DND-41 (cell line): ENCODE data around the gene RSAD2.
"Not testable (repeated sequence)": the region's sequence is repeated elsewhere in the genome, so short reads cannot be mapped to it uniquely, and the experiment has no call there.

Experiments
- ATAC-seq: fragments of 200-7000 bp; cut with Tn5 transposase; 3 replicates; pipeline ENCODE4 v1.9.1; 2021; ENCODE audit warnings: low read depth; ENCODE audit not compliant: insufficient read depth
- DNase-seq: peaks from one replicate; pipeline ENCODE4 v3.0.0-alpha.2; 2020
- H2AFZ ChIP-seq: 2 replicates; pipeline ENCODE4 v1.6.0; 2012; ENCODE audit warnings: low read depth, low read length
- H3K27ac ChIP-seq: 2 replicates; pipeline ENCODE4 v1.5.1; 2012; ENCODE audit warnings: low read length, inconsistent platforms
- H3K27me3 ChIP-seq: fragments of 200-600 bp; sonication (generic); 2 replicates; pipeline ENCODE4 v1.6.0; 2012; ENCODE audit warnings: low read length, mild to moderate bottlenecking, inconsistent platforms; ENCODE audit not compliant: insufficient read depth, poor library complexity
- H3K36me3 ChIP-seq: 2 replicates; pipeline ENCODE4 v1.5.1; 2012; ENCODE audit warnings: low read length, inconsistent platforms; ENCODE audit not compliant: insufficient read depth
- H3K4me1 ChIP-seq: 2 replicates; pipeline ENCODE4 v1.5.1; 2012; ENCODE audit warnings: mild to moderate bottlenecking, low read length; ENCODE audit not compliant: insufficient read depth
- H3K4me2 ChIP-seq: 2 replicates; pipeline ENCODE4 v1.6.0; 2012; ENCODE audit warnings: mild to moderate bottlenecking, moderate library complexity, low read length, inconsistent platforms; ENCODE audit not compliant: insufficient read depth
- H3K4me3 ChIP-seq, 2 experiments: fragments of 200-600 bp in 1 of 2; shearing (Covaris generic) in 1 of 2; 2 replicates each; pipeline ENCODE4 v1.5.1; 2012 to 2016; ENCODE audit warnings: inconsistent platforms in 2 of 2, low read length in 2 of 2, mild to moderate bottlenecking in 2 of 2, low read depth in 1 of 2, moderate library complexity in 1 of 2
- H3K79me2 ChIP-seq: 2 replicates; pipeline ENCODE4 v1.6.0; 2012; ENCODE audit warnings: low read length, inconsistent platforms; ENCODE audit not compliant: insufficient read depth
- H3K9ac ChIP-seq: 2 replicates; pipeline ENCODE4 v1.6.0; 2012; ENCODE audit warnings: low read depth, mild to moderate bottlenecking, inconsistent platforms, low read length, moderate library complexity
- H3K9me3 ChIP-seq: 2 replicates; pipeline ENCODE4 v1.5.1; 2012; ENCODE audit warnings: low read length, moderate library complexity, mild to moderate bottlenecking, inconsistent platforms; ENCODE audit not compliant: insufficient read depth, severe bottlenecking
- H4K20me1 ChIP-seq: 2 replicates; pipeline ENCODE4 v1.6.0; 2012; ENCODE audit warnings: low read length; ENCODE audit not compliant: insufficient read depth
- EZH2 ChIP-seq: IDR thresholded peaks from 3 replicates; pipeline ENCODE4 v1.6.1; 2012; ENCODE audit warnings: borderline replicate concordance, low read depth, mild to moderate bottlenecking, moderate library complexity, low read length, inconsistent platforms; ENCODE audit not compliant: severe bottlenecking
- TF ChIP-seq, protein P1 (sequence below): IDR thresholded peaks from 2 replicates; pipeline ENCODE4 v1.5.1; 2012; ENCODE audit warnings: borderline replicate concordance, low read length, moderate library complexity, mild to moderate bottlenecking; ENCODE audit not compliant: poor library complexity, severe bottlenecking; ENCODE audit errors: extremely low read depth

Gene RSAD2

DNA sequence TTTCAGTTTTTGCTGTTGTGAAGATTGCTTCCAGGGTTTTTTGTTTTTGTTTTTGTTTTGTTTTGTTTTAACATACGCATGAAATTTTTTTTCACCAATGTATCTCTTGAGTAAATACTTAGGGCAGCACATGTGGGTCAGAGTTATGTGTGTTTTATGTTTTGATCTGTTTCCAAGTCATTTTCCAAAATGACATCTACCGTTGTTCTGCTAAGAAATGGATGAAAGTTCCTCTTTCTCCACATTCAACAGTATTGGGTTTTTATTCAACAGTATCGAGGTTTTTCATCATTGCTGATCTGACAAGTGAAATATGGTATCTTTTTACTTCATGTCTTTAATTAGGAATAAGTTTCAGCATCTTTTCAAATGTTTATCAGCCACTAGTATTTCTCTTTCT, 56.3 kb downstream of the RSAD2 start:
- peaks cover 63% of the 10 kb centered on the region for H4K20me1 ChIP-seq
- H3K27ac ChIP-seq = no peak overlapping the region; the same call in 1 of the 2 replicates
- H3K4me3 ChIP-seq = no peak overlapping the region
- H3K79me2 ChIP-seq = peaks cover 97% of the 10 kb centered on the region
- no peak overlapping the region for H3K9ac ChIP-seq
- ATAC-seq = no peak
- TF ChIP-seq, protein P1, sequence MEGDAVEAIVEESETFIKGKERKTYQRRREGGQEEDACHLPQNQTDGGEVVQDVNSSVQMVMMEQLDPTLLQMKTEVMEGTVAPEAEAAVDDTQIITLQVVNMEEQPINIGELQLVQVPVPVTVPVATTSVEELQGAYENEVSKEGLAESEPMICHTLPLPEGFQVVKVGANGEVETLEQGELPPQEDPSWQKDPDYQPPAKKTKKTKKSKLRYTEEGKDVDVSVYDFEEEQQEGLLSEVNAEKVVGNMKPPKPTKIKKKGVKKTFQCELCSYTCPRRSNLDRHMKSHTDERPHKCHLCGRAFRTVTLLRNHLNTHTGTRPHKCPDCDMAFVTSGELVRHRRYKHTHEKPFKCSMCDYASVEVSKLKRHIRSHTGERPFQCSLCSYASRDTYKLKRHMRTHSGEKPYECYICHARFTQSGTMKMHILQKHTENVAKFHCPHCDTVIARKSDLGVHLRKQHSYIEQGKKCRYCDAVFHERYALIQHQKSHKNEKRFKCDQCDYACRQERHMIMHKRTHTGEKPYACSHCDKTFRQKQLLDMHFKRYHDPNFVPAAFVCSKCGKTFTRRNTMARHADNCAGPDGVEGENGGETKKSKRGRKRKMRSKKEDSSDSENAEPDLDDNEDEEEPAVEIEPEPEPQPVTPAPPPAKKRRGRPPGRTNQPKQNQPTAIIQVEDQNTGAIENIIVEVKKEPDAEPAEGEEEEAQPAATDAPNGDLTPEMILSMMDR = no peak
- no peak for TF ChIP-seq EZH2
- peaks cover 22% of the 10 kb centered on the region for H3K4me1 ChIP-seq
- 0 out of 2 replicates have a peak, but pooled peaks cover 4% of the 10 kb centered on the region for H3K36me3 ChIP-seq
- no peaks in the 10 kb centered on the region for H3K9me3 ChIP-seq
- no peak overlapping the region for H2AFZ ChIP-seq
- no peak for DNase-seq
- no peak overlapping the region for H3K4me2 ChIP-seq
- H3K27me3 ChIP-seq = no peaks in the 10 kb centered on the region

- TF ChIP-seq, protein P1 = no peak
- TF ChIP-seq EZH2 = no peak
- Histone ChIP-seq H3K4me1 (peaks cover 18% of the 10 kb centered on the region), H3K27ac (no peak overlapping the region), H3K4me3 (no peak overlapping the region), H3K79me2 (peaks cover 97% of the 10 kb centered on the region), H4K20me1 (peaks cover 63% of the 10 kb centered on the region), H3K4me2 (no peak overlapping the region), H3K36me3 (0 out of 2 replicates have a peak, but pooled peaks cover 4% of the 10 kb centered on the region), H3K9ac (no peak overlapping the region), H2AFZ (no peak overlapping the region), H3K27me3 (no peaks in the 10 kb centered on the region), H3K9me3 (no peaks in the 10 kb centered on the region)
- ATAC-seq = no peak
- no peak for DNase-seq
These were observed 56.8 kb downstream of the RSAD2 start for GRCh38 chr2:6934345-6934744.

GRCh38 chr2:6934758-6935651, 57.4 kb downstream of the RSAD2 start:
- Histone ChIP-seq H3K27ac (no peak overlapping the region), H3K4me2 (no peak overlapping the region), H3K79me2 (peaks cover 97% of the 10 kb centered on the region), H3K27me3 (no peaks in the 10 kb centered on the region), H3K4me1 (peaks cover 13% of the 10 kb centered on the region), H4K20me1 (peaks cover 62% of the 10 kb centered on the region), H3K9me3 (no peaks in the 10 kb centered on the region), H2AFZ (no peak overlapping the region), H3K9ac (no peak overlapping the region), H3K36me3 (0 out of 2 replicates have a peak, but pooled peaks cover 4% of the 10 kb centered on the region), H3K4me3 (no peak overlapping the region)
- no peak for ATAC-seq
- DNase-seq = no peak
- TF ChIP-seq, protein P1 = no peak
- no peak for TF ChIP-seq EZH2

- not testable (repeated sequence) for H3K36me3 ChIP-seq, H2AFZ ChIP-seq, H3K9ac ChIP-seq, H3K27ac ChIP-seq, H3K4me2 ChIP-seq, ATAC-seq, H3K4me3 ChIP-seq, DNase-seq, H3K9me3 ChIP-seq, H3K27me3 ChIP-seq
- peaks cover 97% of the 10 kb centered on the region for H3K79me2 ChIP-seq
- peaks cover 13% of the 10 kb centered on the region for H3K4me1 ChIP-seq
- H4K20me1 ChIP-seq = peaks cover 67% of the 10 kb centered on the region
These were observed 58.1 kb downstream of the RSAD2 start for GRCh38 chr2:6935652-6936020.
